PFSK-1 (cell line): ENCODE results near the gene S1PR3.

Experiments used
- FOXP2 ChIP-seq: optimal IDR thresholded peaks from 2 replicates; pipeline ENCODE3; 2011; ENCODE audit warnings: borderline replicate concordance, control low read depth, inconsistent platforms; ENCODE audit not compliant: insufficient read depth; ENCODE audit errors: extremely low read length, extremely low read depth
- POLR2AphosphoS5 ChIP-seq: IDR thresholded peaks from 2 replicates; pipeline ENCODE4 v1.6.1; 2012; ENCODE audit warnings: low read depth, mild to moderate bottlenecking, control low read depth, low read length, moderate library complexity
- SIN3A ChIP-seq: IDR thresholded peaks from 2 replicates; pipeline ENCODE4 v1.6.1; 2012; ENCODE audit warnings: mild to moderate bottlenecking, low read length, moderate library complexity, borderline replicate concordance; ENCODE audit not compliant: insufficient read depth
- TAF1 ChIP-seq: IDR thresholded peaks from 2 replicates; pipeline ENCODE4 v1.6.1; 2012; ENCODE audit warnings: low read length, control low read depth, borderline replicate concordance; ENCODE audit not compliant: insufficient read depth
- TF ChIP-seq, protein P1 (sequence below), 2 experiments: IDR thresholded peaks; 2 replicates each; pipeline versions ENCODE4 v1.6.1 to v1.8.0; 2011 to 2012; ENCODE audit warnings: low read depth in 2 of 2, low read length in 2 of 2, control low read depth in 1 of 2, inconsistent platforms in 1 of 2, mild to moderate bottlenecking in 1 of 2, moderate library complexity in 1 of 2; ENCODE audit not compliant: insufficient read depth in 1 of 2

S1PR3 gene

GRCh38 chr9:88990041-88990728, 1.1 kb upstream of the S1PR3 start:
- TF ChIP-seq FOXP2 (no peak), POLR2AphosphoS5 (no peak)
- TF ChIP-seq, protein P1, sequence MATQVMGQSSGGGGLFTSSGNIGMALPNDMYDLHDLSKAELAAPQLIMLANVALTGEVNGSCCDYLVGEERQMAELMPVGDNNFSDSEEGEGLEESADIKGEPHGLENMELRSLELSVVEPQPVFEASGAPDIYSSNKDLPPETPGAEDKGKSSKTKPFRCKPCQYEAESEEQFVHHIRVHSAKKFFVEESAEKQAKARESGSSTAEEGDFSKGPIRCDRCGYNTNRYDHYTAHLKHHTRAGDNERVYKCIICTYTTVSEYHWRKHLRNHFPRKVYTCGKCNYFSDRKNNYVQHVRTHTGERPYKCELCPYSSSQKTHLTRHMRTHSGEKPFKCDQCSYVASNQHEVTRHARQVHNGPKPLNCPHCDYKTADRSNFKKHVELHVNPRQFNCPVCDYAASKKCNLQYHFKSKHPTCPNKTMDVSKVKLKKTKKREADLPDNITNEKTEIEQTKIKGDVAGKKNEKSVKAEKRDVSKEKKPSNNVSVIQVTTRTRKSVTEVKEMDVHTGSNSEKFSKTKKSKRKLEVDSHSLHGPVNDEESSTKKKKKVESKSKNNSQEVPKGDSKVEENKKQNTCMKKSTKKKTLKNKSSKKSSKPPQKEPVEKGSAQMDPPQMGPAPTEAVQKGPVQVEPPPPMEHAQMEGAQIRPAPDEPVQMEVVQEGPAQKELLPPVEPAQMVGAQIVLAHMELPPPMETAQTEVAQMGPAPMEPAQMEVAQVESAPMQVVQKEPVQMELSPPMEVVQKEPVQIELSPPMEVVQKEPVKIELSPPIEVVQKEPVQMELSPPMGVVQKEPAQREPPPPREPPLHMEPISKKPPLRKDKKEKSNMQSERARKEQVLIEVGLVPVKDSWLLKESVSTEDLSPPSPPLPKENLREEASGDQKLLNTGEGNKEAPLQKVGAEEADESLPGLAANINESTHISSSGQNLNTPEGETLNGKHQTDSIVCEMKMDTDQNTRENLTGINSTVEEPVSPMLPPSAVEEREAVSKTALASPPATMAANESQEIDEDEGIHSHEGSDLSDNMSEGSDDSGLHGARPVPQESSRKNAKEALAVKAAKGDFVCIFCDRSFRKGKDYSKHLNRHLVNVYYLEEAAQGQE (IDR thresholded peaks at IDR 0.05; ENCODE audit: insufficient read depth in 1 of 2, low read depth in 2 of 2, low read length in 2 of 2) = no peak

DNA sequence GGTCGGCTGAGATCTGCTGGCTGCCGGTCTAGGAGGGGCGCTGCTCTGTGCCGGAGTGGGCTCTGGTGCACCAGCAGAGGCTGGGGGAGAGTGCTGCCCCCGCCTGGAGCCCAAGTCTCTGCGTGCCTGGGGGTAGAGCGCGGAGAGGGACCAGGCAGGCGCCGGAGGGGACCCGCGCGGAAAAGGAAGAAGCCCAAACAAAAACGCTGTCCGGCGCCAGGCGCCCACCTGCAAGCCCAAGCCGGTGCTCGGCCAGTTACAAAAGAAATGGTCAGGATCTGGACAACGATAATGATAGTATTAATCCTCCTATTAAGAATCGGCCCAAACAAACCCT, 571 bp upstream of the S1PR3 start:
- TF ChIP-seq POLR2AphosphoS5 = no peak
- TF ChIP-seq, protein P1 (IDR thresholded peaks at IDR 0.05; ENCODE audit: insufficient read depth in 1 of 2, low read depth in 2 of 2, low read length in 2 of 2) = no peak
- no peak for TF ChIP-seq SIN3A
- no peak for TF ChIP-seq FOXP2
- no peak for TF ChIP-seq TAF1

GRCh38 chr9:88992556-88992955, 1.3 kb downstream of the S1PR3 start:
- TF ChIP-seq, protein P1 (IDR thresholded peaks at IDR 0.05; ENCODE audit: insufficient read depth in 1 of 2, low read depth in 2 of 2, low read length in 2 of 2) = no peak
- TF ChIP-seq POLR2AphosphoS5 = no peak
- TF ChIP-seq FOXP2 = no peak
- TF ChIP-seq TAF1 = no peak
- TF ChIP-seq SIN3A = no peak

DNA sequence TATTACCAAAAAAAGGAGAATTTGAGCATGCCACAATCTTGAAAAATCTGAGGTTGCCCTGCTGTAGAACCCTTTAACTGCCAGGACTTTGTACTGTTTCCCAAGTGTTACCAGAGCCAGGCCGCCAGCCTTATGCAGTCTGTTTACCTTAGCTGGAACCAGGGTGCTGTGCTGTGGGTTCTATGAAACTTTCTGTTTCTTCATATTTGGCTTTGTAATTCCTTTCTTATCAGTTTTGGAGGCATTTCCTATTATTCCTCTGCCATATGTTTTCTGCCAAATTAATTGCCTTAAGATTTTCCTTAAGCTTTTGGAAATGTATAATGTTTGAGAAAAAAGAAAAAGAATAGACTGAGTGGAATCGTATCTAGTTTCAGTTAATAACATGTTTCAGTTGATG, 2.1 kb downstream of the S1PR3 start:
- TF ChIP-seq SIN3A (no peak), POLR2AphosphoS5 (no peak), TAF1 (no peak), FOXP2 (no peak)
- TF ChIP-seq, protein P1 (IDR thresholded peaks at IDR 0.05; ENCODE audit: insufficient read depth in 1 of 2, low read depth in 2 of 2, low read length in 2 of 2) = no peak

DNA sequence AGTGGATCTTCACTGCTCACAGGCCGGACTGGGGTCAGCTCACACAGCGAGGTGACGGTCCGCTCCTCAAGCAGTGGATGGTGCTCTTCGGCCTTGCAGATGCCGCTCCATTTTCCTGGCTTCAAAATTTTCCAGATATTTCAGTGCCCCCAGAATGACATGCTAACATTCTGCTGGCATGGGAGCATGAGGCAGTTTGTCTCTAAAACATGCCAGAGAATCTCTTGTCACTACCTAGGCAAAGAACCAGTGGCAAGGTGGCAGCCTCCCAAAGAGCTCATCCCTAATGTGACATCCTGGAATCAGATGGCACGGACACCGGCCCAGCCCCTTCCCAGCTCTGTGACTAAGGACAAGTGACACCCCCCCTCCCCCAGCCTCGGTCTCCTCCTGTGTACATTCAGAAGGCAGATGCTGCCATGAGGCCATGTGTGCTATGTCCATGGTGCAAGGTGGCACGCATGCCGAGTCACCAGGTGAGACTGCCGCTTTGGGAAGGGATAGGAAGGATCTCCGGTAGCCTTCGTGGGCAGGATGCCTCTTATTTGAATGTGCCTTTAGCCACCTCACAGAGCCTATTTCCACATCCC, 2.7 kb downstream of the S1PR3 start:
- TF ChIP-seq SIN3A (no peak), FOXP2 (no peak), TAF1 (no peak), POLR2AphosphoS5 (no peak)
- TF ChIP-seq, protein P1 (IDR thresholded peaks at IDR 0.05; ENCODE audit: insufficient read depth in 1 of 2, low read depth in 2 of 2, low read length in 2 of 2) = no peak
